HG03196 (cell line): ENCODE data around the gene AVPR1B.
"Not testable (repeated sequence)": the region's sequence is repeated elsewhere in the genome, so short reads cannot be mapped to it uniquely, and the experiment has no call there.

Experiments
- ATAC-seq: cut with Tn5 transposase; IDR thresholded peaks from one replicate; pipeline ENCODE4 v1.9.1; 2021; ENCODE audit not compliant: unreplicated experiment

Gene AVPR1B

DNA sequence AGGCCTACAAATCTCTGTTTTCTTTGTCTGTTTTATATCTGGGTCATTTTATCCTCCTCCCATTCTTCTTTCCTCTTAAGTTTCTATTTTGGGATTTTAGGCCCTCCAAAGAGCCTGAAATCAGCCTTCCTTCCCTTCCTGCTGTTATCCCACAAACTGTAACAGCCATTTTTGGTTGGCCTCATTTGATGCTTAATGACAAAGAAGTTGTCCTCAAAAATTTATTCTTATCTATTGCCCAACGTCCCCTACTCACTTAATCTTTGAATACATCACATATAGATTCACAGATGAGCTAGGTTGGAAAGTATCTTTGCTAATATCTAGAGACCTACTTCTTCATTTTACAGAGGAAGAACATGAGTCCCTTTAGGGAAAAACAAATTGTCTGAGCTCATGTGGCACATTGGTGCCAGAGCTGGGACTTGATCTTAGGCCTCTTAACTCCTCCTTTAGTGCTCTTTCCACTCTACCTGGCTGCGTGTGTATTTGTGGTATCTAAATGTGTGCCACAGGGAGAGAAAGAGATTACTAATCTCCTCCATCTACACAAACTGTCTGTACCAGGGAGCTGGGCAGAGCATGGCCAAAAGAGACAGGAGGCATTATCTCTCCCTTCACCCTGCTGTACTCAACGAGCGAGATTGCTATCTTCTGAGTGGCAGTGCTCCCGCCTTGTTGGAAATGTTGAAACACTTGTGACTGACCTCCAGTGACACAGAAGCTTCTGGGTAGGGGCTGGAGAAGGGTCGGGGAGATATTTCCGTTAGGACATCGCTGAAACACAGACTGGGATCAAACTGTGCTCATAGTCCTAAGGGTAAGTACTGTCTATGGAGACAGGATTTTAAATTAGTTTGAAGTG is 34.1 kb downstream of the AVPR1B start:
- no peak for ATAC-seq

DNA sequence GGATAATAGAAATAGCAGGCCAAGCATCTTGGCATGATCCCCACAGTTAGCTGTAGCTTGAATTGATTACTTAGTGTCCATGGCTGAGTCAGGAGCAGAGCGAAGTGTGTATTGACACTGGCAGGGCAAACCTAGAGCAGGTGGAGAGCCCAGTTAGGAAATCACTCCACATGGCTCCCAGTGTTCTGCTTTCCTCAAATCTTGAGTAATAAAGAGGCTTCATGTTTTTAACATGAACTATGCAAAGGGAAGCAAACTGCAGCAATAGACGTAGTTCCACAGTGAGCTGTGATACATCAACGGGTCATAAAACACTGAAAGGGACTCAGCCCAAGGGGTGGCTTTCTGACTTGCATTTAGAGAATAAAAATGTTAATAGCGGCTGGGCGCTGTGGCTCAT is 35.3 kb downstream of the AVPR1B start:
- no peak for ATAC-seq

DNA sequence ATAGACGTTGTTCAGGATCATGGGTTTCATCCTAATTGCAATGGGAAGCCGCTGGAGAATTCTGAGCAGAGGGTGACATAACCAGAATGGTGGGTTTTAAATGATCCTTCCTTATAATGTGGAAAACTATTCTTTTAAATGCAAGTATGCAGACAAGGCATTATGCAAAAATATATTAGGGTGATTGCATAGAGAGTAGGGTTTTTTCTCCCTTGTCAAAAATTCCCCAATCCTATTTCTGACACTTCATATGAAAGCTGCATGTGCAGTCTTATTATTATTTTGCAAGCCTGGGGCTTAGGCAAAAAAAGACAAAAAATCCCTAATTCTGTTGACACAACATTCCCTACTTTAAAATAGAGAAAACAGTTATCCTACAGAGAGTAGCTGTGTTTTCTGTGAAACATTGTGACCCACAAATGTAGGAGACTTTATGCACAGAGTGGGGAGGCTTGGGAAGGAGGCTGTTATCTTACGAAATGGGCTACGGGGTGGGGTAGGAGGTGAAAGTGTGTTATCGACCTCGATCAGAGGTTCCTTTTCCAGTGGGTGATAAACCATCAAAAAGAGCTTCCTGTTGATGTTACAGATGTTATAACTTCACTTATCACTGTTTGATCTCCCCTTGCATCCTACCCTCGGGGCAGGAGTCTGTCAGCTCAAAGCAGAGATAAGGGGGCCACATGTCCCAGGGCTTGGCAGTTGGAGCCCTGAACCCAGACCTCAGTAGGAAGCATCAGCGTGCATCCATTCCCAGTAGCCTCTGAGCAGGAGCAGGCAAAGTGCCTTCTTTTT is 37.0 kb downstream of the AVPR1B start:
- no peak for ATAC-seq

DNA sequence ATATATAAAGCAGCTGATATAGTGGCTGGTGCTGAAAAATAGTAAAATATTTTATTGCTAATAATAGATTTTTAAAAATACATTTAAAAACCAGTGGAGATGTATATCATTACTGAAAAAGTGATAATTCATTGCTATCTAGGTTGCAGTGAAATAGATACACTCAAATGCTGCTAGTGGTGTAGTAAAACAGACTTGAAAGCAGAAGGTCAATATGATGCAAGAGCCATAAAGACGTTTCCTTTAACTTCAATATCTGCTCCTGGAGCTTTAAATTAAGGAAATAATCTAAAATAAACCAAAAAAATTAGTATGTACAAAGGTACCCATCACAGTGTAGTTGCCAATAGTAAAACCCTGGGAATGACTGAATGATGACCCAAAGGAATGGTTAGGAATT is 38.1 kb downstream of the AVPR1B start:
- no peak for ATAC-seq

DNA sequence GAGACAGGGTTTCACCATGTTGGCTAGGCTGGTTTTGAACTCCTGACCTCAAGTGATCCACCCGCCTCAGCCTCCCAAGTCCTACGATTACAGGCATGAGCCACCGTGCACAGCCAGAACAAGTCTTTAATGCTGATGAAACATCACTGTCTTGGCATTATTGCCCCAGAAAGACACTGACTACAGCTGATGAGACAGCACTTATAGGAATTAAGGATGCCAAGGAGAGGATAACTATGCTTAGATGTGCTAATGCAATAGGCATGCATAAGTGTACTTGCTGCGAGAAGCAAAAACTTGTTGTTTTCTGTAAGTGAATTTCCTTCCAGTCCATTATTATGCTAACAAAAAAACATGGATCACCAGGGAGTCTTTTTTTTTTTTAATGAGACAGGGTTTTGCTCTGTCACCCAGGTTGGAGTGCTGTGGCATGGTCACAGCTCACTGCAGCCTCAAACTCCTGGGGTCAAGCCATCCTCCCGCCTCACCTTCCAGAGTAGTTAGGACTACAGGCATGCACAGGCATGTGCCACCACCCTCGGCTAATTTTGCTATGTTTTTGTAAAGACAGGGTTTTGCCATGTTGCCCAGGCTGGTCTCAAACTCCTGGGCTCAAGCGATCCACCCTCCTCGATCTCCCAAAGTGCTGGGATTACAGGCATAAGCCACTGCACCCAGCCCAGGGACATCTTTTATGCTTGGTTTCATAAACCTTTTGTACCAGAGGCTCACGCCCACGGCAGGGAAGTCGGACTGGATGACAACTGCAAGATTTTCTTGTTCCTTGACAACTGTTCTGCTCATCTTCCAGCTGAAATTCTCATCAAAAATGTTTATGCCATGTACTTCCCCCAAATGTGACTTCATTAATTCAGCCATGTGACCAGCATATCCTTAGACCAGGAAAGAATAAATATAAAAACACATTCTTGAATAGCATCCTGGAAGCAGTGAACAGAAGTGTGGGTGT is 41.1 kb downstream of the AVPR1B start:
- no peak for ATAC-seq

DNA sequence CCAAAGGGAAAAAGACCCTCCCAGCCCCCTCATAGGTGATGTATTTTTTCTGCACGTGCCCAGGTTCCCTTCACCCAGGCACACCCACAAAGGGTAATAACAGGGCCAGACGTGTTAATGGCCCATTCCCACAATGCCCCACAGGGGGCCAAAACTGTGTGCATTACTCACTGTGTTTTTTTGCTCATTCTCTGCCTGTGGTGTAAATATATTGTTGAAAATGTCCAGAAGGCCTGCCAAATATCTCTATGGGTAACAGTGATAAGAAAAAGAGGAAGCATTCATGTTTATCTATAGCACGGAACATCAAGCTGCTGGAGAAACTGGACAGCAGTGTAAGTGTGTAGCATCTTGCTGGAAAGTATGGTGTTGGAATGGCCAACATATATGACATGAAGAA is 42.3 kb downstream of the AVPR1B start:
- no peak for ATAC-seq

DNA sequence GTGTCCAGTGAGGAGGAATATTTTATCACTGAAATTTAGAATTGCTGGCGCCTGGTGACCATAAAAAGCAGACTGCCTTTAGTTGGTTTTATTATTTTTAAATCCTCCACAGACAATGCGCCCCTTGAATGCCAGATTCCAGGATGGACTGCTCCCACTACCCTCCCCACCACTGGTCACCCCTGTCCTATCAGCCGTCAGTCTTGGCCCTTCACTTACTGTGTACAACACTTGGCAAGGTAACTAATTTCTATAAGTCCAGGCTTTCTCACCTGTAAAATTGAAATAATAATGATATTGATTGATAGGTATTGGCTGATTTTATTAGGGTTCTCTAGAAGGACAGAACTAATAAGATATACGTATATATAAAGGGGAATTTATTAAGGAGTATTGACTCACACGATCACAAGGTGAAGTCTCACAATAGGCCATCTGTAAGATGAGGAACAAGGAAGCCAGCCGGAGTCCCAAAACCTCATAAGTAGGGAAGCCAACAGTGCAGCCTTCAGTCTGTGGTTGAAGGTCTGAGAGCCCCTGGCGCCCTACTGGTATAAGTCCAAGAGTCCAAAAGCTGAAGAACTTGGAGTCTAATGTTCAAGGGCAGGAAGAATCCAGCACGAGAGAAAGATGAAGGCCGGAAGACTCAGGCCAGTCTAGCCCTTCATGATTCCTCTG is 46.4 kb downstream of the AVPR1B start:
- no peak for ATAC-seq

DNA sequence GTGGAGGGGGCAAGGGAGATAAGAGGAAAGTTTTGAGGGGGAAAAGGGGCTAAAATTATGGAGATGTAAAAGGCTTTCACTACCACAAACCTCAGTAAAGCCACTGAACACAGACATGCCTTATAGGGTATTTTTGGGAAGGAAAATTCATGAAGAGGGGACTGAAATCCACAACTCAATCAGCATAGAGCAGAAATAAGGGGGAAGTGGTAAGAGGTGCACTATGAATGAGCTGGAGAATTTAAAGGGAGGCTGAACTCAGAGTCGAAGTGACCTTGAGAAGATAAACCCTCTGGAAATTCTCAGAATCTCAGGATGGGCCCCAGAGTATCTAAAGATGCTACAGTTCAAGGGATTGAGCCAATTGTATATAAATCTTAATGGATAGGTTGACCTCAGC is 48.9 kb downstream of the AVPR1B start:
- ATAC-seq = no peak

DNA sequence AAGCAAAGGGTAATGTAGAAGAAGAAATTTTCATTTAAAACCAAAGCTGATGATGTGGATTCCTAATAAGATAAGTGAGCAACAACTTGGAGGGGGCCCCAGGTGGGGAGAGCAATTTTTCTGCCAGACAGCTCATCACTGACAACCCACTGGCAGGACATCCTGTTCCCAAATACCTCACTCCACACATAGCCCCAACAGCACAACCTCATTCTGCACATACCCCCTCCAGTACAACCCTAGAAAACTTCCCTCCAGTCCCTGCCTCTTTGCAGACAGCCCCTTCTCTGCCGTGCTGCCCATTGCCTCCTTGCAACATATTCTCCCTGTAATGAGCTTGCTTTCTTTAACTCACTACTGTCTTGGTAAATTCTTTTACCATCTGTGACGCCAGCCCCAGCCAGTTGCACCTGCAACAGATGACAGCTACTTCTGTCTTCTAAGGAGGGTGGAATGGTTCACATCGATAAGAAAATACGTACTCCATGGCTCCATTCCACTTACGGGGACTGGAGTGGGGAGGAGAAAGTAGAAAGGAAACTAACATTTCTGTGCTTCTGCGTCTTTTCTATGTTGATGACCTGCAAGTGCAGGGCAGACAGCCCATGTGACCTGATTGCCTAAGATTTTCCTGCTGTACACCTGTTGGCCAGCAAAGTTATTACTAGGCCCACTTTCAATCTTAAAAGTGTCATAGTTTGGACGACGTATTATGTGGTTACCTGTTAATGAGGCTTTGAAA is 49.5 kb downstream of the AVPR1B start:
- ATAC-seq = no peak

DNA sequence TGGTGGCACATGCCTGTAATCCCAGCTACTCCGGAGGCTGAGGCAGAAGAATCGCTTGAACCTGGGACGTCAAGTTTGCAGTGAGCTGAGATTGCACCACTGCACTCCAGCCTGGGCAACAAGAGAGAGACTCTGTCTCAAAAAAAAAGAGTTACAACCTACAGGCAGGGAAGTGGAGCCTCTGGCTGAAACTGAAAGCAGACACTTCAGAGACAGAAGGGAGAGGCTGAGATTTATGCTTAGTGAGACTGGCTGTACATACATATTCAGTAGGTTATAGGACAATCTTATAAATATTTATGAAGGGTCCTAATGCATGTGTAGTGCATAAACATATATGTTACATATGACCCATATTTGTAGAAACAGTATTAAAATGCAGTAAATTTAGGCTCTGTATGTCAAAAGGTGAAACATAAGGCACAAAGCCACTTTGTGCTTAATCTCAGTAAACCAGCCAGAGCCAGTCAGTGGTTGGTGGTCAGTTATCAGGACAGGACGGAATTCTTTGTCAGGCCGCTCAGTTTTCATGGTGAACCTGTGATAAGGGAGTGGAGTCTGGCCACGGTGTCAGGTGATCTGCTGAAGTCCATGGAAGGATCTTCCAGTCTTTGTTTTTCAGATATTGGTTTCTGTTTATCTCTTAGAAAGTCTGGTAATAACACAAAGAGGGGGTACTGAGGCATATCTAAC is 50.6 kb downstream of the AVPR1B start:
- peak; percentile 83 for ATAC-seq

DNA sequence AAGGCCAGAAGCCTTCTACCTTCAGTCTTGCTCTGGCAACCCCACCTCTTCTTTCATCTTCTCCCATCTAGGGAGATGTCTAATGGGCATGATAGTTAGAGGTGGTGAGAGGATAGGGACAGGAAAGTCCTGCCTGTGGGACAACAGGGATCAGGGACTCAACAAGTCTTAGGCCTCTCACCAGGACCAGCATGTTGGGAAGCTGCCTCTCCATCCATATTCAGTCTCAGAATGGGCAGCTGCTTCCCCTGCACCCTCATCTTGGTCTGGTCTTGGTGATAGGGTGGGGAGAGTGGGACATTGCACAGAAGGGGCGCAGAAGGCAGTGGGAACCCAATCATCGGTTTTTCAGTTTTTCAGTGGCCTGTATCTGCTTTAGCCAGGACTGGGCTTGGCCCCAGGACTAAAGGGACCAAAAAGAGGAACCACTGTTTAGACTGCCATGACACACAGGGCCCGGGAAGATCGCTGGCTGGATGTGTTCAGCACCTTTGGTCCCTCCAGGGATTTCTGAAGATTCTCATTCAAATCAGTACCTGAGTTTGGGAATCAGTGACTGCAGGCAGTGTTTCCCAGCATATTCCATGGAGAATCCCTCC is 51.5 kb downstream of the AVPR1B start:
- ATAC-seq = no peak

DNA sequence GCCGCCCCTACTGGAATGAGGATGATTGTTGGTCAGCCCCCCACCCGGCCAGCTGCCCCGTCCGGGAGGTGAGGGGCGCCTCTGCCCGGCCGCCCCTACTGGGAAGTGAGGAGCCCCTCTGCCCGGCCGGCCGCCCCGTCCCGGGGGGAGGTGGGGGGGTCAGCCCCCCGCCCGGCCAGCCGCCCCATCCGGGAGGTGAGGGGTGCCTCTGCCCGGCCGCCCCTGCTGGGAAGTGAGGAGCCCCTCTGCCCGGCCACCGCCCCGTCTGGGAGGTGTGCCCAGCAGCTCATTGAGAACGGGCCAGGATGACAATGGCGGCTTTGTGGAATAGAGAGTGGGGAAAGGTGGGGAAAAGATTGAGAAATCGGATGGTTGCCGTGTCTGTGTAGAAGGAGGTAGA is 52.7 kb downstream of the AVPR1B start:
- not testable (repeated sequence) for ATAC-seq

DNA sequence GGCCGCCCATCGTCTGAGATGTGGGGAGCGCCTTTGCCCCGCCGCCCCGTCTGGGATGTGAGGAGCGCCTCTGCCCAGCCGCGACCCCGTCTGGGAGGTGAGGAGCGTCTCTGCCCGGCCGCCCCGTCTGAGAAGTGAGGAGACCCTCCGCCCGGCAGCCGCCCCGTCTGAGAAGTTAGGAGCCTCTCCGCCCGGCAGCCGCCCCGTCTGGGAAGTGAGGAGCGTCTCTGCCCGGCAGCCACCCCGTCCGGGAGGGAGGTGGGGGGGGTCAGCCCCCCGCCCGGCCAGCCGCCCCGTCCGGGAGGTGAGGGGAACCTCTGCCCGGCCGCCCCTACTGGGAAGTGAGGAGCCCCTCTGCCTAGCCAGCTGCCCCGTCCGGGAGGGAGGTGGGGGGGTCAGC is 53.2 kb downstream of the AVPR1B start:
- not testable (repeated sequence) for ATAC-seq

DNA sequence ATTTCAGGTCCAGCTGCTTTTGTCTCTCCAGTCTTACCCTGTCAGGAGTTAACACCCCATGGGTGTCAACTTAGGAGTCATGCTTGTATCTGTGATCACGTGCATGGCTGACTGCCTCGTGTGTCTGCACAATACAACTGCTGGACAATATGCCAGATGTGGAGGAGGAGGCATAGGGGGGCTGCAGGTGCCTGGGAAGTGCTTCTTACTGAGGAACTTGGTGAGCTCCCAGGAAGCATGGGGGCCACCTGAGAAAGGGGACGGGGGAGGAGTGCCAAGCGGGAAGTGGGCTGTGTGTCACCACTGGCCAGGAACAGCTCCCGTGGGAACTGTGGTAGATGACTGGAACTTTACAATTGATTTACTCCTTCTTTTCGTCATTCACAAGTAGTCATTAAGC is 54.7 kb downstream of the AVPR1B start:
- no peak for ATAC-seq

DNA sequence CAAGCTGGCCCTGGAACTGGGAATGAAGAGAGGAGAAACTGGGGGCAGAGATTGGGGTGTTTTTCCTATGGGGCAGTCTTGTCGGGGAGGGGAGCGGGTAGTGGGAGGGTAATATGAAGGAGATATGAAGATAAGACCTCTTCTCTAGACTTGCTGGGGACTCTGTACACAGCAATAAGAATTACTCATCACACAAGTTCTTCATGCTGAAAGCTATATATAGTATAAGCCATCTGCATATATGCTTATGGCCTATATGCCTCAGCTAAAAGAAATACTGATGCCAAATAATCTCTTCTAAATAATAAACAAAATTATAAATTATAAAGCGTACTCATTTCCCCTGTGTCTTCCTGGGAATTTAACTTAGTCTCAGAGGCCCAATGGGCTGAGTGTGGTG is 56.3 kb downstream of the AVPR1B start:
- no peak for ATAC-seq
